GM12878 (cell line): ENCODE results near the gene LURAP1L. TPM values are rescaled to one million over a fixed set of nuclear protein-coding genes. Genes with fewer than 3 reads are reported as not detected.

Experiments
- ATAC-seq: fragments of 200-7000 bp; cut with Tn5 transposase; 3 replicates; pipeline ENCODE4 v1.9.1; 2020; ENCODE audit warnings: mild to moderate bottlenecking, moderate library complexity
- BruUV-seq: library from RNA; stranded (reverse); fragments of 400-500 nt; replicated peaks from 2 replicates; lab custom pipeline; 2021; lab: Mats Ljungman, UMichigan
- CTCF ChIA-PET: fragments of 300-600 bp; sonication (Branson Sonifier 250); formaldehyde crosslinking; extraction: SDS; loops from one replicate; lab custom pipeline; 2021; ENCODE audit warnings: inconsistent platforms; lab: Yijun Ruan, JAX
- POLR2A ChIA-PET: fragments of 350-600 bp; formaldehyde crosslinking; extraction: SDS; loops from one replicate; lab custom pipeline; 2021; ENCODE audit warnings: inconsistent platforms; lab: Charles Lee
- RAD21 ChIA-PET: fragments of 300-600 bp; sonication (Branson Sonifier 250); formaldehyde crosslinking; loops from one replicate; lab custom pipeline; 2023; ENCODE audit warnings: antibody characterized with exemption; ENCODE audit not compliant: unreplicated experiment; lab: Charles Lee
- SMC1A ChIA-PET: fragments of 300-600 bp; sonication (Branson Sonifier 250); formaldehyde crosslinking; loops from one replicate; lab custom pipeline; 2023; ENCODE audit not compliant: unreplicated experiment, uncharacterized antibody; lab: Charles Lee
- DNase-seq: peaks from one replicate; pipeline ENCODE4 v3.0.0-alpha.2; 2011; ENCODE audit warnings: low read depth, low spot score
- FAIRE-seq: peaks from 3 replicates; lab custom pipeline; 2011; peaks lifted over from hg19 to GRCh38; lab: Jason Lieb, UNC
- H2AFZ ChIP-seq: 2 replicates; pipeline ENCODE4 v1.6.0; 2011; ENCODE audit warnings: low read depth, low read length, control low read depth; ENCODE audit not compliant: control insufficient read depth
- H3K27ac ChIP-seq: 2 replicates; pipeline ENCODE4 v1.5.1; 2011; ENCODE audit warnings: control low read depth; ENCODE audit not compliant: control insufficient read depth, insufficient read depth
- H3K27me3 ChIP-seq, 2 experiments: replicated peaks in 1 of 2; 2 replicates each; pipeline versions ENCODE4 v1.6.0 to v1.6.1; 2011; ENCODE audit warnings: low read length in 1 of 2; ENCODE audit not compliant: control insufficient read depth in 2 of 2, insufficient read depth in 2 of 2
- H3K36me3 ChIP-seq, 2 experiments: 2 replicates each; pipeline ENCODE4 v1.5.1; 2011; ENCODE audit warnings: low read length in 1 of 2; ENCODE audit not compliant: control insufficient read depth in 2 of 2, insufficient read depth in 2 of 2
- H3K4me1 ChIP-seq: 2 replicates; pipeline ENCODE4 v1.6.1; 2011; ENCODE audit warnings: mild to moderate bottlenecking, low read length, moderate library complexity, mixed read lengths; ENCODE audit not compliant: control insufficient read depth, insufficient read depth
- H3K4me2 ChIP-seq: 2 replicates; pipeline ENCODE4 v1.6.0; 2011; ENCODE audit warnings: control low read depth; ENCODE audit not compliant: control insufficient read depth, insufficient read depth
- H3K4me3 ChIP-seq: fragments of 200-600 bp; sonication (generic); 2 replicates; pipeline ENCODE4 v1.5.1; 2016
- H3K79me2 ChIP-seq: 2 replicates; pipeline ENCODE4 v1.6.0; 2011; ENCODE audit warnings: low read length; ENCODE audit not compliant: control insufficient read depth, insufficient read depth
- H3K9ac ChIP-seq: 2 replicates; pipeline ENCODE4 v1.8.0; 2011; ENCODE audit warnings: low read length, control low read depth, mixed read lengths; ENCODE audit not compliant: control insufficient read depth, insufficient read depth
- H3K9me3 ChIP-seq: replicated peaks from 3 replicates; pipeline ENCODE4 v1.5.1; 2011; ENCODE audit warnings: mild to moderate bottlenecking, low read length; ENCODE audit not compliant: control insufficient read depth, insufficient read depth
- H4K20me1 ChIP-seq: 2 replicates; pipeline ENCODE4 v1.6.0; 2011; ENCODE audit not compliant: control insufficient read depth, insufficient read depth
- ATF7 ChIP-seq: fragments of 450-650 bp; IDR thresholded peaks from 2 replicates; pipeline ENCODE4 v1.6.1; 2016; ENCODE audit warnings: low read depth, mild to moderate bottlenecking
- BHLHE40 ChIP-seq, 2 experiments: fragments of 450-650 bp in 1 of 2; IDR thresholded peaks; 2 replicates each; pipeline ENCODE4 v1.6.1; 2011 to 2017; ENCODE audit warnings: low read depth in 2 of 2, borderline replicate concordance in 1 of 2, improper control_type of control experiment in 1 of 2, low read length in 1 of 2, mild to moderate bottlenecking in 1 of 2
- CREB1 ChIP-seq: IDR thresholded peaks from 2 replicates; pipeline ENCODE4 v1.6.1; 2012; ENCODE audit warnings: low read depth, mild to moderate bottlenecking, inconsistent platforms
- IRF3 ChIP-seq: fragments of 450-650 bp; IDR thresholded peaks from 2 replicates; pipeline ENCODE4 v1.6.1; 2014; ENCODE audit warnings: mild to moderate bottlenecking
- RELA ChIP-seq: fragments of 450-650 bp; IDR thresholded peaks from 2 replicates; pipeline ENCODE4 v1.8.0; 2014; ENCODE audit warnings: borderline replicate concordance; ENCODE audit not compliant: partially characterized antibody
- RELB ChIP-seq: fragments of 450-650 bp; IDR thresholded peaks from 2 replicates; pipeline ENCODE4 v1.6.1; 2017; ENCODE audit warnings: low read depth, mild to moderate bottlenecking, moderate library complexity
- REST ChIP-seq: IDR thresholded peaks from 2 replicates; pipeline ENCODE4 v1.6.1; 2012; ENCODE audit warnings: mild to moderate bottlenecking, low read depth, low read length
- RFX5 ChIP-seq: IDR thresholded peaks from 2 replicates; pipeline ENCODE4 v1.6.1; 2011; ENCODE audit warnings: low read depth, low read length, improper control_type of control experiment
- SMC3 ChIP-seq: IDR thresholded peaks from 2 replicates; pipeline ENCODE4 v1.6.1; 2011; ENCODE audit warnings: low read length, improper control_type of control experiment, borderline replicate concordance
- SREBF2 ChIP-seq: IDR thresholded peaks from 2 replicates; pipeline ENCODE4 v1.6.1; 2012; ENCODE audit warnings: mild to moderate bottlenecking, low read length
- TCF3 ChIP-seq: IDR thresholded peaks from 2 replicates; pipeline ENCODE4 v1.6.1; 2012; ENCODE audit warnings: low read depth, mild to moderate bottlenecking, low read length, borderline replicate concordance; ENCODE audit not compliant: insufficient read depth
- ZBTB33 ChIP-seq: fragments of 450-650 bp; IDR thresholded peaks from 2 replicates; pipeline ENCODE4 v1.6.1; 2017; ENCODE audit warnings: mild to moderate bottlenecking
- ZNF384 ChIP-seq: IDR thresholded peaks from 2 replicates; pipeline ENCODE4 v1.6.1; 2012; ENCODE audit warnings: low read depth, mild to moderate bottlenecking, low read length, improper control_type of control experiment, borderline replicate concordance
- WGBS: methylation state at CpG from one replicate; pipeline ENCODE4 v1.1.6; 2016; ENCODE audit warnings: low lambda C conversion rate; ENCODE audit not compliant: insufficient replicate concordance, insufficient coverage; ENCODE audit errors: missing lambda C conversion rate; 5-methylcytosine and 5-hydroxymethylcytosine counted together
- in situ Hi-C: fragments of 300-500 bp; cut with MboI; formaldehyde crosslinking; loops from 9 replicates; pipeline ENCODE4 v1.14.3; 2018; ENCODE audit warnings: mixed read lengths
- intact Hi-C: fragments of 100-400 bp; cut with micrococcal nuclease; formaldehyde crosslinking; loops from one replicate; pipeline ENCODE4 v1.14.2; 2022; ENCODE audit not compliant: unreplicated experiment
- polyA plus RNA-seq, 11 experiments: library from polyadenylated mRNA; depleted of rRNA in 4 of 11; unstranded in 6 of 11; stranded (reverse) in 5 of 11; fragments of >200 nt; fragmentation: Nextera tagmentation in 4 of 11; fragmentation: Illumina TruSeq in 1 of 11; extraction: Ambion mirVana in 4 of 11; extraction: Trizol in 1 of 11; gene quantifications; 1 replicate in 1 of 11; 2 replicates in 10 of 11; pipeline versions ENCODE4 v1.2.1 to v1.2.3, GENCODE V29; 2011 to 2016; ENCODE audit warnings: inconsistent platforms in 2 of 11, missing spikeins in 2 of 11, low read depth in 1 of 11
- total RNA-seq, 4 experiments: library from RNA; depleted of rRNA in 3 of 4; stranded (reverse); fragments of >200 nt in 3 of 4; fragmentation: Illumina TruSeq in 1 of 4; extraction: Trizol in 1 of 4; gene quantifications; 2 replicates each; pipeline versions ENCODE4 v1.2.1 to v1.2.3, GENCODE V29; 2013 to 2021

Gene LURAP1L
- total and polyA plus RNA-seq, 10 of the 15 experiments (the other 5 are each of a cell fraction or from before 2014, with no cell fraction given) = 0.19 to 3.7 (median 0.69) TPM

GRCh38 chr9:12851341-12852090 is 76.7 kb downstream of the LURAP1L start (continued):
- TF ChIP-seq RELB = no peak
- TF ChIP-seq IRF3 = no peak
- TF ChIP-seq TCF3 = no peak

GRCh38 chr9:12853051-12853450 is 78.2 kb downstream of the LURAP1L start:
- RAD21 ChIA-PET = interaction anchor here (0.9 kb wide), 1 partner anchor 25 kb away, joined by 3 read pairs; no protein-coding TSS in a partner anchor
- no TSS peak for BruUV-seq
- no peak for FAIRE-seq
- TF ChIP-seq SMC3 (no peak), BHLHE40 (IDR thresholded peaks at IDR 0.05; ENCODE audit: borderline replicate concordance in 1 of 2, low read depth in 2 of 2, low read length in 1 of 2) (no peak), RFX5 (no peak), CREB1 (no peak), SREBF2 (no peak), ZNF384 (no peak), ZBTB33 (no peak), ATF7 (no peak), RELA (no peak), REST (no peak)

More at GRCh38 chr9:12853051-12853450, 78.2 kb downstream of the LURAP1L start:
- ChIA-PET CTCF (interaction anchor here (1.2 kb wide), 1 partner anchor 131 kb away, joined by 4 read pairs; no protein-coding TSS in a partner anchor), SMC1A (interaction anchor here (1.0 to 1.7 kb wide), 6 partner anchors 11 to 131 kb away, joined by 3 to 5 read pairs (median 3); no protein-coding TSS in a partner anchor), POLR2A (interaction anchor here (0.6 to 1.1 kb wide), 2 partner anchors 26 to 107 kb away, joined by 3 to 4 read pairs; no protein-coding TSS in a partner anchor)
- no peak overlapping the region for H3K9ac ChIP-seq
- H3K9me3 ChIP-seq = no peaks in the 10 kb centered on the region
- no peak for DNase-seq
- no peak; the same call in 2 of the 3 replicates for ATAC-seq
- H3K36me3 ChIP-seq = no peaks in the 10 kb centered on the region
- WGBS = 41% methylated on average over 4 of the region's 4 CpGs
- in situ Hi-C loops (no loop called here), intact Hi-C loops (no loop called here)
- no peaks in the 10 kb centered on the region for H3K79me2 ChIP-seq
- H4K20me1 ChIP-seq = no peaks in the 10 kb centered on the region
- H3K4me2 ChIP-seq = no peak overlapping the region
- no peaks in the 10 kb centered on the region for H3K4me1 ChIP-seq
- no peak overlapping the region for H3K27ac ChIP-seq
- H3K27me3 ChIP-seq = no peaks in the 10 kb centered on the region
- H2AFZ ChIP-seq = no peak overlapping the region
- no peak overlapping the region for H3K4me3 ChIP-seq
